ENCODE measurements around the gene PTDSS2. TPM values are rescaled to one million over a fixed set of nuclear protein-coding genes. Genes with fewer than 3 reads are reported as not detected.

Gene PTDSS2
- total and polyA plus RNA-seq, 9 of the 15 experiments (the other 6 are each of a cell fraction or from before 2014, with no cell fraction given) = 0.45 to 53.9 (median 17.2) TPM

- TF ChIP-seq ZNF318 (IDR thresholded peaks at IDR 0.05; ENCODE audit: borderline replicate concordance in 1 of 2, low read depth in 1 of 2) = no peak
Measured at GRCh38 chr11:451738-452137, 1.7 kb downstream of the PTDSS2 start (continued).
